Myocyte (in vitro differentiated cells): ENCODE measurements around the gene NFATC3. TPM values are rescaled to one million over a fixed set of nuclear protein-coding genes. Genes with fewer than 3 reads are reported as not detected.

ENCODE experiments used
- DNase-seq: peaks from one replicate; pipeline ENCODE4 v3.0.0-alpha.2; 2012; ENCODE audit warnings: low read depth
- total RNA-seq: library from RNA; depleted of rRNA; stranded (reverse); fragments of >200 nt; gene quantifications from 2 replicates; pipeline ENCODE4 v1.2.3, GENCODE V29; 2014

Gene NFATC3
- total RNA-seq, 1 donor from 2014 or later: 36.7 TPM

DNA sequence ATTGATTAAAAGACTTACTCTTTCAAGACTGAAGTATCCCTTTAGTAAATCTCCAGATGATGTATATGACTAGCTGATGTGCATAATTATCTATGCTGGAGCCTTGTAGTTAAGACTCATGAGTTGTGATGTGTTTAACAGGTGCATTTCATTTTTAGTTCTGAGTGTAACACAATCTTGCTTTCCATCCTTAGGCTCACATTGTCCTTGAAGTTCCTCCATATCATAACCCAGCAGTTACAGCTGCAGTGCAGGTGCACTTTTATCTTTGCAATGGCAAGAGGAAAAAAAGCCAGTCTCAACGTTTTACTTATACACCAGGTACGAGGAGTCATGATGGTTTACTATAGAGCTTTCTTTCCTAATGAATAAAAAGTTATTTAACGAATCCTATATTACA is 97.9 kb downstream of the NFATC3 start:
- DNase-seq: peak; percentile 42

GRCh38 chr16:68186877-68187276 is 101.7 kb downstream of the NFATC3 start:
- no peak for DNase-seq

- DNase-seq: no peak
Measured at GRCh38 chr16:68187505-68187904, 102.3 kb downstream of the NFATC3 start.

DNA sequence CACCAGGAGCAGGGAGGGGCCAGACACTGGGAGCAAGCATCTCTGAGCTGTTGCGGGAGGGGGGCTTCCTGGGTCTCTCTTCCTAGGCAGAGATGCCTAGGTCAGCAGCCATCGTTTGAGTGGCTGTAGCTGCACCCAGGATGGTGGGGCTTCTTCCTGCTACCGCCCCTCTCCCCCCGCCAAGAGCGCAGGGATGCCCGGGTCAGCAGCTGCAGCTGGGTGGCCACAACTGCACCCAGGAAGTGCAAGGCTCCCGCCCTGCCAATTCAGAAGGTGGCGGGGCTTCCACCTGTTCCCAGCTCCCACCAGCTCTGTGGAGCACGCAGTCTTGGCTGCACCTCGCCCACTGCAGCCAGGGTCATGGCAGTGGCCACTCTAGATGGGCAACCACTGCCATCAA is 103.0 kb downstream of the NFATC3 start:
- no peak for DNase-seq

DNA sequence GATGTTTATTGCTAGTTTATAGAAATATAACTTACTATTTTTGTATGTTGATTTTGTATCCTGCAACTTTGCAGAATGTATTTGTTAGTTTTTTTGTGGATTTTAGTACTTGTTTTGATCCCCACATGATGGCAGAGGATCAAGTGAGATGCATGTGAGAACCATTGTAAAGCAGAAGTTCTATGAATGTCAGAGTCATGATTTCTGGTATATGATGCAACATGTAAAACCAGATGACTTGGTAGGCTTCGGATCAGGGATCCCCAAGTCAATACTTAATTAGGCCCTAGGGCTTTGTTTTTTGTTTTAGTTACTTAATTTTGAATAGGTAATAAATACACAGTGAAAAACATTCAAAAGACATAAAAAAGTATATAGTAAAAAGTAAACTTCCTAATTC is 104.9 kb downstream of the NFATC3 start:
- DNase-seq: no peak

DNA sequence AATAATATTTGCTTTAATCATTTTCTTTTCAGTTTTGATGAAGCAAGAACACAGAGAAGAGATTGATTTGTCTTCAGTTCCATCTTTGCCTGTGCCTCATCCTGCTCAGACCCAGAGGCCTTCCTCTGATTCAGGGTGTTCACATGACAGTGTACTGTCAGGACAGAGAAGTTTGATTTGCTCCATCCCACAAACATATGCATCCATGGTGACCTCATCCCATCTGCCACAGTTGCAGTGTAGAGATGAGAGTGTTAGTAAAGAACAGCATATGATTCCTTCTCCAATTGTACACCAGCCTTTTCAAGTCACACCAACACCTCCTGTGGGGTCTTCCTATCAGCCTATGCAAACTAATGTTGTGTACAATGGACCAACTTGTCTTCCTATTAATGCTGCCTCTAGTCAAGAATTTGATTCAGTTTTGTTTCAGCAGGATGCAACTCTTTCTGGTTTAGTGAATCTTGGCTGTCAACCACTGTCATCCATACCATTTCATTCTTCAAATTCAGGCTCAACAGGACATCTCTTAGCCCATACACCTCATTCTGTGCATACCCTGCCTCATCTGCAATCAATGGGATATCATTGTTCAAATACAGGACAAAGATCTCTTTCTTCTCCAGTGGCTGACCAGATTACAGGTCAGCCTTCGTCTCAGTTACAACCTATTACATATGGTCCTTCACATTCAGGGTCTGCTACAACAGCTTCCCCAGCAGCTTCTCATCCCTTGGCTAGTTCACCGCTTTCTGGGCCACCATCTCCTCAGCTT is 105.8 kb downstream of the NFATC3 start:
- no peak for DNase-seq

GRCh38 chr16:68194251-68194650 is 109.1 kb downstream of the NFATC3 start:
- no peak for DNase-seq

- peak; percentile 59 for DNase-seq
Measured at GRCh38 chr16:68197250-68197649, 112.1 kb downstream of the NFATC3 start.

- DNase-seq: no peak
Measured at GRCh38 chr16:68200088-68200783, 115.1 kb downstream of the NFATC3 start.

DNA sequence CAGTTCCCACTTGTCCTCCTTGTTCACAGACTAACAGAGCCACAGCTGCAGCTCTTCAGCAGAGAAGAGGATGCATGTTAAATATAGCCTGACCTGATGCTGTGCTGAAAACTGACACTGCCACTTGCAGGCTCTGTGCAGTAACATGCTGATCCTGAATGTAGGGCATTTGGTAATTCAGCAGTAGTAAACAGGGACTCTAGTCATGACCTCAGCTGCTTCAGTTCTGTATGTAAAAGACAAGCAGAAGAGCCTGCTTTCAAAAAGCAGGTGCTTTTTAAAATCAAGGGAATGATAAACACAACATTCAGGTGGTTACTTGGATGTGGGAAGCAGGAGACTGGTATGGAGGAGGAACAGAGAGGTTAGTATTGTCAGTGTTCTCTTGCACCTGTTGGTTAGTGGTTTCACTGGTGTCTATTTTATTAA is 116.9 kb downstream of the NFATC3 start:
- peak; percentile 86 for DNase-seq

DNA sequence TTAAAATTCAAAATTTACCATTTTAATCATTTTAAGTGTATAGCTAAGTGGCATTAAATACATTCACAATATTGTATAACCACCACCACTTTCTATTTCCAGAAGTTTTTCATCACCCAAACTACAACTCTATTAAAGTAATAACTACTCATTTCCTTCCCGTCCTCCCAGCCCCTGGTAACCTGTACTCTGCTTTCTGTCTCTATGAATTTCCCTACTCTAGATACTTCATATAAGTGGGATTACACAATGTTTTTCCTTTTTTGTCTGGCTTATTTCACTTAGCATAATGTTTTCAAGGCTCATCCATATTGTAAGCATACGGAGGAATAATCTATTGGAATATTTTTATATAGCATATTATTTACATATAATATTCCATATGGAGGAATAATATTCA is 121.1 kb downstream of the NFATC3 start:
- DNase-seq: no peak

DNA sequence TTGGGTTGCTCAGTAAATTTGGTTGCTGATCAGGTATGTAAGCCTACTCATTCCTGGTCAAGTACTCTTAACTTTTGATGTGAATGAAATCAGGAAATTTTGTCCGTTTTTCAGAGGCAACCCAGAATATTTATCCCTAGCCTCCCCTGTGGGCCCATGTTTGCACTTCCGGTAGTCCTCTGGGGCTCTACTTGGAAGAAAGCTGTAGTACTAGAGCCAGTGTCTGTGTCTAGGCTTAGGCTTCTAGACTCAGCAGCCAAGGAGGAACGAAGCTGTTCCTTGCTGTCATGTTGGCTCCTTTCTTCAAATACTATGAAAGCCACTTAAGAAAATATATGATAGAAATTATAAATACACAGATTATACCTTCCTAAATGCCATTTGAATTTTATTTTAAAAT is 129.6 kb downstream of the NFATC3 start:
- DNase-seq: no peak

DNA sequence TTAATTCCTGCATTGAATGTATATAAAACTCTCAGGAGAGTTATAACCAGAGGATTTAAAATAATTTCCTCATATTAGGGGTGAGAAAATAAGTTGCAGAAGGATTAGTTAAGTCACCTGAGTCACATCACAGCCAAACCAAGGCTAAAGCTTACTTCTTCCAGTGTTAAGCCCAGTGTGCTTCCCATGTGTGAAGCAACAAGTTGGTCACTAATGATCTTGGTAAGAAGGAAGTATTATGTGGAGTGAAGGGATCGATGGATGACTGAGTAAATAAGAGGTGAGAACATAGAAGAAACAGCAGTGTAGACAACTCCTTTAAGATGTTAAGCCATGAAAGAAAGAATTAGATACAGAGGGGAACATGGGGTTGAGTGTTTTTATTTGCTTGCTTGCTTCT is 130.1 kb downstream of the NFATC3 start:
- DNase-seq: no peak

DNA sequence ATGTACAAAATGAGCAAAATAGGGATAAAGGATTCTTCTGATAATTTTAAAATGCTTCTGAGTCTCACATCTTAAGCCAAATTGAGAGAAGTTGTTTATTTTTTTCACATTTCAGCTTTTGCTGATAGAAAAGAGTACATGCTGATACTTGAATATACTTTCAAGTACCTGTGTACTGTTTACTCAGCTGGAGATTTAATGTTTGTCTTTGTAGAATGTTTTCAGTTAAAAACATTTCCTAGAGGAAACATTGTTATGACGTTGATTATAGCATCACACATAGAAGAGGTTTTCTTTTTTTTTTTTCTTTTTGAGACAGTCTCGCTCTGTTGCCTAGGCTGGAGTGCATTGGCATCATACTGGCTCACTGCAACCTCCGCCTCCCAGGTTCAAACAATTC is 131.1 kb downstream of the NFATC3 start:
- DNase-seq: no peak

DNA sequence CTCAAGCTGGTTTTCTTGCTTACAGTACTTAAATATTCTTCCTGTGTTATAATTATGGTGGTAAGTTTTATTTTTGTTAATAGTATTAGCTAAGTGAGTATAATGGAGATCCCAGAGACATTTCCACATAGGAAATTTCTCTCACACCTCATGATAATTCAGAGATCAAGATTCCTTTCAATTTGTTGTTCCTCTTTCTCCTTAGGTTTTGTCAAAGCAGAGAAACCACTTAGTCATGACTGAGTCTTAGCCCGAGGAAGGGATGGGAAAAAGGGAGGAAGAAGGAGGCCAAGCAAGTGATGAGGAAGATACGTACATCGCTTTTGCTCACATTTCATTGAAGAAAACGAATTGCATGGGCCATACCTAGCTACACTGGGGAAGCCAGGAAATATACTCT is 132.3 kb downstream of the NFATC3 start:
- no peak for DNase-seq

DNA sequence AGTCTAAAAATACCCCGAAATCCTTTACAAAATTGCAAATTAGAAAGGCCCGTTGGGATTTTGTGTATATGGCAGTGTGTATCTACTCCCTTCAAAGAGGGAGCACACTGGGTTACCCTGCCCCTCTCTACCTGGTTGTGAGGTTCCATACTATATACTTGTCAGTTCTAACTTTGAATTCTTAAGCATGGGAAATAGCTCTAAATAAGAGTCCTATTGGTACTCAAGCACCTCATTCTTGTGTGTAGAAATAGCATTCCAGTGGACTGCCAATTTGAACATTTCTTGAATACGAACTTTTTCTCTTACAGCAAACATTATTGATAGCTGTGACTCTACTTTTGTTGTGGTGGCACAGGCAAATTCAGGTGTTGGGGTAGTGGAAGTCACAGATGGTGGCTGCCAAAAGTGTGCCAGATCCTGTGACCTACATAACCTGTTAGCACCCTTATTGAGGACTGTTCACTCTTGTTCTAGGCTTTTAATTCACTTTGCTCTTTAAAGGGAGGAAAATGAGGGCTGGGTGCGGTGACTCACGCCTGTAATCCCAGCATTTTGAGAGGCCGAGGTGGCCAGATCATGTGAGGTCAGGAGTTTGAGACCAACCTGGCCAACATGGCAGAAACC is 134.7 kb downstream of the NFATC3 start:
- DNase-seq: no peak

GRCh38 chr16:68223072-68223471 is 137.9 kb downstream of the NFATC3 start:
- no peak for DNase-seq

- no peak for DNase-seq
Measured at GRCh38 chr16:68226116-68226515, 140.9 kb downstream of the NFATC3 start.

GRCh38 chr16:68227183-68227793 is 142.1 kb downstream of the NFATC3 start:
- DNase-seq: peak; percentile 42

DNA sequence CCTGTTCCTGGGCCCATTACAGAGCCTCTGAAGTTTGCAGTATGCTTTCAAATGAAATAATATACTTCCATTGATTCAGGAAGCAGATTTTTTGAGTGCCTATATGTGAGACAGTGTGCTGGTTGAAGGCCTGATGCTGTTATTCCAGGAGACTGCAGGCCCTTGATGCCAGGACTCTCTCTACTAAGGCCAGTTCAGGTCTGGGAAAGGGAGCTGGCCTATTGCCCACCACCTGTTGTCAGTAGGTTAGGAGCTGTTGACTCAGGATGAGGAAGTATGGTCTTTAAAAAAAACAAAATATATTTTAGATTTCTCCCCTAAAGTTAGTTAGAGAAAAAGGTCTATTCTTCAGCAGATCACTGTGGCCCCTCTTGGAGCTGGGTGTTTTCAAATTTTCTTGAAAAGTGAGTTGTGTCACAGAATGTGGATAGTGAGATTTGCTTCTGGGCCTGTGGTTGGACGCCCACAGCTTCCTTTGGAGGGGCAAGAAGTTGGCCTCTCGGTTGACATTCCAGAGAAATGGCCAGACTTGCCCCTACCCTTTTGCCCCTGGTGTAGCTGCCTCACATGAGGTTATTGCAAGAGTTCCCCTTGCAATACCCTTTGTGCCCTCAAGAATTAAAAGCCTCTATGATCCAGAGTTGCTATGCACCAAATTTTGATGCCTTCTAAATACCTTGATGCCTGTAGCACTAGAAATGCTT is 142.8 kb downstream of the NFATC3 start:
- DNase-seq: peak; percentile 88

GRCh38 chr16:68228652-68229051 is 143.5 kb downstream of the NFATC3 start:
- peak; percentile 3 for DNase-seq
